Hepatocyte (in vitro differentiated cells): ENCODE data around the gene DES. TPM values are rescaled to one million over a fixed set of nuclear protein-coding genes. Genes with fewer than 3 reads are reported as not detected.

Source experiments
- DNase-seq: peaks from one replicate; pipeline ENCODE4 v3.0.0-alpha.2; 2016; ENCODE audit warnings: low spot score
- H2AFZ ChIP-seq: fragments of 200-600 bp; sonication (generic); 2 replicates; pipeline ENCODE4 v1.6.0; 2016; ENCODE audit warnings: antibody characterized with exemption, mild to moderate bottlenecking
- H3K27ac ChIP-seq: fragments of 200-600 bp; sonication (generic); 2 replicates; pipeline ENCODE4 v1.5.1; 2016; ENCODE audit warnings: mild to moderate bottlenecking
- H3K27me3 ChIP-seq: fragments of 200-600 bp; sonication (generic); 2 replicates; pipeline ENCODE4 v1.6.1; 2016
- H3K36me3 ChIP-seq: fragments of 200-600 bp; sonication (generic); replicated peaks from 2 replicates; pipeline ENCODE4 v1.5.1; 2016; ENCODE audit warnings: low read depth; ENCODE audit not compliant: insufficient read depth
- H3K4me1 ChIP-seq: fragments of 200-600 bp; sonication (generic); 2 replicates; pipeline ENCODE4 v1.5.1; 2016; ENCODE audit warnings: mild to moderate bottlenecking, moderate library complexity; ENCODE audit not compliant: insufficient read depth
- H3K4me2 ChIP-seq: fragments of 200-600 bp; sonication (generic); 2 replicates; pipeline ENCODE4 v1.6.0; 2016
- H3K4me3 ChIP-seq: fragments of 200-600 bp; sonication (generic); 2 replicates; pipeline ENCODE4 v1.5.1; 2016; ENCODE audit warnings: mild to moderate bottlenecking
- H3K79me2 ChIP-seq: fragments of 200-600 bp; sonication (generic); 2 replicates; pipeline ENCODE4 v1.6.0; 2017; ENCODE audit warnings: mild to moderate bottlenecking
- H3K9me2 ChIP-seq: fragments of 200-600 bp; sonication (generic); replicated peaks from 2 replicates; pipeline ENCODE4 v1.6.0; 2017; ENCODE audit warnings: mild to moderate bottlenecking; ENCODE audit not compliant: insufficient read depth
- H3K9me3 ChIP-seq: fragments of 200-600 bp; sonication (generic); 2 replicates; pipeline ENCODE4 v1.5.1; 2016; ENCODE audit warnings: low read depth, mild to moderate bottlenecking
- H4K20me1 ChIP-seq: fragments of 200-600 bp; sonication (generic); 2 replicates; pipeline ENCODE4 v1.6.0; 2016; ENCODE audit warnings: mild to moderate bottlenecking; ENCODE audit not compliant: insufficient read depth, poor library complexity, severe bottlenecking
- CTCF ChIP-seq: fragments of 200-600 bp; sonication (generic); IDR thresholded peaks from 2 replicates; pipeline ENCODE4 v1.5.1; 2016; ENCODE audit warnings: antibody characterized with exemption, mild to moderate bottlenecking; ENCODE audit not compliant: poor library complexity
- EZH2 ChIP-seq: fragments of 200-600 bp; sonication (generic); IDR thresholded peaks from 2 replicates; pipeline ENCODE4 v1.6.1; 2016; ENCODE audit warnings: antibody characterized with exemption, mild to moderate bottlenecking, borderline replicate concordance
- EZH2phosphoT487 ChIP-seq: fragments of 200-600 bp; sonication (generic); IDR thresholded peaks from one replicate; pipeline ENCODE4 v1.6.1; 2018; ENCODE audit warnings: antibody characterized with exemption, mild to moderate bottlenecking, low read depth, moderate library complexity; ENCODE audit not compliant: unreplicated experiment, severe bottlenecking
- WGBS: methylation state at CpG from one replicate; pipeline ENCODE4 v1.1.6; 2016; ENCODE audit warnings: low lambda C conversion rate; ENCODE audit errors: missing lambda C conversion rate; 5-methylcytosine and 5-hydroxymethylcytosine counted together
- polyA plus RNA-seq: library from polyadenylated mRNA; unstranded; fragments of >200 nt; fragmentation: Nextera tagmentation; extraction: Ambion mirVana; gene quantifications from 2 replicates; pipeline ENCODE4 v1.2.1, GENCODE V29; 2016
- total RNA-seq: library from RNA; depleted of rRNA; stranded (reverse); fragments of >200 nt; gene quantifications from 2 replicates; pipeline ENCODE4 v1.2.3, GENCODE V29; 2014

DES gene
- total and polyA plus RNA-seq, 2 experiments from 2014 or later: 60.9 to 103 TPM

DNA sequence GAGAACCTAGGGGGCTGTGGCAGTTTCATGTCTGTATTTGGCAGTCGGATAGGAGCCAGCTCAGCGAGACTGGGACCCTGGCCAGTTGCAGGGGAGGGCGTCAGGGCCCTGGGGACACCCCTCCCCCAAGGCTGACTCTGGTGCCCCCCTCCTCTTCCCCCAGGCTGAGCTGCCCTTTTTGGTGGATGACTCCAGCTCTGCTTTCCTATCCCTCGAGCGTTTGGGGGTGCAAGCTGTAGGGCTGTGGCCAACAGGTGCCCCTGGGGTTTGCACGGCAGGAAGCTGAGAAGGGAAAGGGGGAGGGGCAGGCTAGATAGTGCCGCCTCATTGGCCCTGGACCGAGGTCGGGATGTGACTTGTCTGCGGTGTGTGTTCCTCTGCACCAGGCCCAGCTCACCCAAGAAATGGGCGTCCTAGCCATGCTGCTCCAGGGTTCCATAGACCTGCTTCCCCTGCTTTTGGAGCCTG is 42.9 kb downstream of the DES start:
- Histone ChIP-seq H2AFZ (no peak overlapping the region), H3K27me3 (no peaks in the 10 kb centered on the region), H3K79me2 (no peaks in the 10 kb centered on the region), H4K20me1 (no peaks in the 10 kb centered on the region), H3K4me3 (no peak overlapping the region), H3K36me3 (no peaks in the 10 kb centered on the region), H3K9me2 (no peaks in the 10 kb centered on the region), H3K9me3 (no peaks in the 10 kb centered on the region), H3K4me1 (peaks cover 22% of the 10 kb centered on the region), H3K27ac (peak overlapping the region; percentile 78), H3K4me2 (peak overlapping the region; percentile 72)
- TF ChIP-seq EZH2: no peak
- TF ChIP-seq EZH2phosphoT487: no peak
- no peak for TF ChIP-seq CTCF
- peak; percentile 40 for DNase-seq
- WGBS: 31% methylated on average over 8 of the region's 11 CpGs

GRCh38 chr2:219461669-219462068 is 43.5 kb downstream of the DES start:
- no peaks in the 10 kb centered on the region for H4K20me1 ChIP-seq
- H3K4me1 ChIP-seq: peaks cover 22% of the 10 kb centered on the region
- no peaks in the 10 kb centered on the region for H3K9me2 ChIP-seq
- DNase-seq: no peak
- H3K36me3 ChIP-seq: no peaks in the 10 kb centered on the region
- WGBS: 82% methylated on average over 14 of the region's 14 CpGs
- no peaks in the 10 kb centered on the region for H3K27me3 ChIP-seq
- H3K27ac ChIP-seq: no peak overlapping the region
- H3K79me2 ChIP-seq: no peaks in the 10 kb centered on the region
- no peak overlapping the region for H3K4me2 ChIP-seq
- H2AFZ ChIP-seq: no peak overlapping the region
- no peak for TF ChIP-seq CTCF
- no peak for TF ChIP-seq EZH2phosphoT487
- TF ChIP-seq EZH2: no peak
- no peak overlapping the region for H3K4me3 ChIP-seq
- no peaks in the 10 kb centered on the region for H3K9me3 ChIP-seq

- TF ChIP-seq CTCF (no peak), EZH2phosphoT487 (no peak)
- Histone ChIP-seq H3K9me3 (no peaks in the 10 kb centered on the region), H3K4me3 (no peak overlapping the region), H4K20me1 (no peaks in the 10 kb centered on the region), H3K27ac (no peak overlapping the region), H3K27me3 (no peaks in the 10 kb centered on the region), H3K4me2 (no peak overlapping the region), H3K4me1 (peaks cover 22% of the 10 kb centered on the region), H3K79me2 (no peaks in the 10 kb centered on the region), H3K36me3 (no peaks in the 10 kb centered on the region), H3K9me2 (no peaks in the 10 kb centered on the region), H2AFZ (no peak overlapping the region)
- no peak for DNase-seq
- 97% methylated on average over 9 of the region's 9 CpGs for WGBS
These were observed 44.2 kb downstream of the DES start for GRCh38 chr2:219462349-219462748.
